Measurements from ENCODE around the gene GNMT.
"Not testable (repeated sequence)": the region's sequence is repeated elsewhere in the genome, so short reads cannot be mapped to it uniquely, and the experiment has no call there.

DNA sequence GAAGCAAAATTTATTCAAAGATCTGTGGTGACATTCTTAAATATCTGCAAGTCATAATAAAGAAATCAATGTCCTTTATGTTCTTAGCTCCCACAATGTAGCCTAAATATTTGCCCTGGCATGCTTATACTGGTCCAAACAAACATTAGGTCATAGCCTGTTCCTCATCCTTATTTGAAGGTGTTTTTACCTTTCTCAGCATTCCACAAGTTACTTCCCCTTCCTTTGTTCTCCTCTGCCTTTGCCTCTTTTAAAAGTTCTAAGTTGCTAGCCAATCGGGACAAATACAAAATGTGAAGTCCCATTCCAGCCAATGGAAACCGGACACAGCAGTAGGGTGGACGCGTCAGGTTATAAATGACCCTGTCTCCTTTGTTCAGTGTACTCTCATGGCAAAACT lies 6.1 kb upstream of the GNMT start:
- not testable (repeated sequence) for TF ChIP-seq POLR2AphosphoS5, POLR2A (IDR thresholded peaks at IDR 0.05; ENCODE audit: low read depth, low read length)

Measured in GM12892 (cell line).